Measurements from ENCODE around the gene SCAPER.

DNA sequence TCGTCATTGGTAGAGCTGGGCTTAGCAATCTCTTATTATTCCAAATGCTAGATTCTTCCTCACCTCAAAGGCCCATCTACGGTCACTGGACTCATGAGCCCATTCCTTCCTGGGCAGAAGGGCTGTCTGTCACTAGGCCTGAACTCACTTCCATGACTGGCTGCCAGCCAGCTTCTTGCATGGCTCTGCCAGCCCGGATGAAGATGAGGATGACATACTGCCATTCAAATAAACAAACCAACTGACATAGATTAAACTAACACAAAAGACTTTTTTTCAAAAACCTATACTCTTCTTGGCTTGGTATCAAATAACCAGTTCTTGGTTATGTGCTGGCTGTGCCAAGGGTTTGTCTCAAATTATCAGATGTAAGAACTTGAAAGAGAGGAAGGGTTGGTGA, 544.7 kb downstream of the SCAPER start:
- TF ChIP-seq, protein P1, sequence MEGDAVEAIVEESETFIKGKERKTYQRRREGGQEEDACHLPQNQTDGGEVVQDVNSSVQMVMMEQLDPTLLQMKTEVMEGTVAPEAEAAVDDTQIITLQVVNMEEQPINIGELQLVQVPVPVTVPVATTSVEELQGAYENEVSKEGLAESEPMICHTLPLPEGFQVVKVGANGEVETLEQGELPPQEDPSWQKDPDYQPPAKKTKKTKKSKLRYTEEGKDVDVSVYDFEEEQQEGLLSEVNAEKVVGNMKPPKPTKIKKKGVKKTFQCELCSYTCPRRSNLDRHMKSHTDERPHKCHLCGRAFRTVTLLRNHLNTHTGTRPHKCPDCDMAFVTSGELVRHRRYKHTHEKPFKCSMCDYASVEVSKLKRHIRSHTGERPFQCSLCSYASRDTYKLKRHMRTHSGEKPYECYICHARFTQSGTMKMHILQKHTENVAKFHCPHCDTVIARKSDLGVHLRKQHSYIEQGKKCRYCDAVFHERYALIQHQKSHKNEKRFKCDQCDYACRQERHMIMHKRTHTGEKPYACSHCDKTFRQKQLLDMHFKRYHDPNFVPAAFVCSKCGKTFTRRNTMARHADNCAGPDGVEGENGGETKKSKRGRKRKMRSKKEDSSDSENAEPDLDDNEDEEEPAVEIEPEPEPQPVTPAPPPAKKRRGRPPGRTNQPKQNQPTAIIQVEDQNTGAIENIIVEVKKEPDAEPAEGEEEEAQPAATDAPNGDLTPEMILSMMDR (IDR thresholded peaks at IDR 0.05), result no peak
- TF ChIP-seq, protein P2, sequence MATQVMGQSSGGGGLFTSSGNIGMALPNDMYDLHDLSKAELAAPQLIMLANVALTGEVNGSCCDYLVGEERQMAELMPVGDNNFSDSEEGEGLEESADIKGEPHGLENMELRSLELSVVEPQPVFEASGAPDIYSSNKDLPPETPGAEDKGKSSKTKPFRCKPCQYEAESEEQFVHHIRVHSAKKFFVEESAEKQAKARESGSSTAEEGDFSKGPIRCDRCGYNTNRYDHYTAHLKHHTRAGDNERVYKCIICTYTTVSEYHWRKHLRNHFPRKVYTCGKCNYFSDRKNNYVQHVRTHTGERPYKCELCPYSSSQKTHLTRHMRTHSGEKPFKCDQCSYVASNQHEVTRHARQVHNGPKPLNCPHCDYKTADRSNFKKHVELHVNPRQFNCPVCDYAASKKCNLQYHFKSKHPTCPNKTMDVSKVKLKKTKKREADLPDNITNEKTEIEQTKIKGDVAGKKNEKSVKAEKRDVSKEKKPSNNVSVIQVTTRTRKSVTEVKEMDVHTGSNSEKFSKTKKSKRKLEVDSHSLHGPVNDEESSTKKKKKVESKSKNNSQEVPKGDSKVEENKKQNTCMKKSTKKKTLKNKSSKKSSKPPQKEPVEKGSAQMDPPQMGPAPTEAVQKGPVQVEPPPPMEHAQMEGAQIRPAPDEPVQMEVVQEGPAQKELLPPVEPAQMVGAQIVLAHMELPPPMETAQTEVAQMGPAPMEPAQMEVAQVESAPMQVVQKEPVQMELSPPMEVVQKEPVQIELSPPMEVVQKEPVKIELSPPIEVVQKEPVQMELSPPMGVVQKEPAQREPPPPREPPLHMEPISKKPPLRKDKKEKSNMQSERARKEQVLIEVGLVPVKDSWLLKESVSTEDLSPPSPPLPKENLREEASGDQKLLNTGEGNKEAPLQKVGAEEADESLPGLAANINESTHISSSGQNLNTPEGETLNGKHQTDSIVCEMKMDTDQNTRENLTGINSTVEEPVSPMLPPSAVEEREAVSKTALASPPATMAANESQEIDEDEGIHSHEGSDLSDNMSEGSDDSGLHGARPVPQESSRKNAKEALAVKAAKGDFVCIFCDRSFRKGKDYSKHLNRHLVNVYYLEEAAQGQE (IDR thresholded peaks at IDR 0.05; ENCODE audit: insufficient read depth in 1 of 2, low read depth in 2 of 2, low read length in 1 of 2), result no peak
- TF ChIP-seq SIN3A (IDR thresholded peaks at IDR 0.05; ENCODE audit: borderline replicate concordance, insufficient read depth, low read depth, low read length), result no peak
- TF ChIP-seq POLR2AphosphoS5 (IDR thresholded peaks at IDR 0.05; ENCODE audit: low read depth, low read length), result no peak
- TF ChIP-seq TCF7L2 (IDR thresholded peaks at IDR 0.05; ENCODE audit: low read depth, low read length), result no peak
